ENCODE measurements around the gene KLHL15.
"Not testable (repeated sequence)": the region's sequence is repeated elsewhere in the genome, so short reads cannot be mapped to it uniquely, and the experiment has no call there.

The KLHL15 gene

DNA sequence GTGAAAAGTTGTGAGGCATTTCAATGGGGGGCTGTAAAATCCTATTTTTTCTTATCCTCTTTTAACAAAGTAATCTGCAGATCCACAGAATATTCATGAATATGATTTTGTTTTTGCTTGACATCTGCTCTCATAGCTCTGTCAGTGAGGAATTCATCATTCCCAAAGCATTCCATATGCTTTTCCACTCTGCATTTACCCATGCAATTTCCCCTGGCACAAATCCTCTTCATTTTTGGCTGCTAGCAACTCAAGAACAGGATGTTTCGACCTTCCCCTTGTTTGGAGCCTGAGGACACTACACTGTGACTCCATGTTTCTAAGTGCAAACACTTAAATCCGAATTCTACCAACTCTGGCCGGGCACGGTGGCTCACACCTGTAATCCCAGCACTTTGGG lies 48.5 kb downstream of the KLHL15 start:
- TF ChIP-seq, protein P1, sequence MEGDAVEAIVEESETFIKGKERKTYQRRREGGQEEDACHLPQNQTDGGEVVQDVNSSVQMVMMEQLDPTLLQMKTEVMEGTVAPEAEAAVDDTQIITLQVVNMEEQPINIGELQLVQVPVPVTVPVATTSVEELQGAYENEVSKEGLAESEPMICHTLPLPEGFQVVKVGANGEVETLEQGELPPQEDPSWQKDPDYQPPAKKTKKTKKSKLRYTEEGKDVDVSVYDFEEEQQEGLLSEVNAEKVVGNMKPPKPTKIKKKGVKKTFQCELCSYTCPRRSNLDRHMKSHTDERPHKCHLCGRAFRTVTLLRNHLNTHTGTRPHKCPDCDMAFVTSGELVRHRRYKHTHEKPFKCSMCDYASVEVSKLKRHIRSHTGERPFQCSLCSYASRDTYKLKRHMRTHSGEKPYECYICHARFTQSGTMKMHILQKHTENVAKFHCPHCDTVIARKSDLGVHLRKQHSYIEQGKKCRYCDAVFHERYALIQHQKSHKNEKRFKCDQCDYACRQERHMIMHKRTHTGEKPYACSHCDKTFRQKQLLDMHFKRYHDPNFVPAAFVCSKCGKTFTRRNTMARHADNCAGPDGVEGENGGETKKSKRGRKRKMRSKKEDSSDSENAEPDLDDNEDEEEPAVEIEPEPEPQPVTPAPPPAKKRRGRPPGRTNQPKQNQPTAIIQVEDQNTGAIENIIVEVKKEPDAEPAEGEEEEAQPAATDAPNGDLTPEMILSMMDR (IDR thresholded peaks at IDR 0.05; ENCODE audit: low read depth, low read length) = no peak
- DNase-seq (ENCODE audit: extremely low read depth, low read depth) = no peak

DNA sequence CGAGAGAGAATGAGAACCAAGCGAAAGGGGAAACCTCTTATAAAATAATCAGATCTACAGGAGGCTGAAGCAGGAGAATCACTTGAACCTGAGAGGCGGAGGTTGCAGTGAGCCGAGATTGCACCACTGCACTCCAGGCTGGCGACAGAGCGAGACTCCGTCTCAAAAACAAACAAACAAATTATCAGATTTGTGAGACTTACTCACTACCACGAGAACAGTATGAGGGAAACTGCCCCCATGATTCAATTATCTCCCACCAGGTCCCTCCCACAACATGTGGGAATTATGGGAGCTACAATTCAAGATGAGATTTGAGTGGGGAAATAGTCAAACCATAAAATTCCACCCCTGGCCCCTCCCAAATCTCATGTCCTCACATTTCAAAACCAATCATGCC lies 61.4 kb downstream of the KLHL15 start:
- not testable (repeated sequence) for DNase-seq (ENCODE audit: extremely low read depth, low read depth)

DNA sequence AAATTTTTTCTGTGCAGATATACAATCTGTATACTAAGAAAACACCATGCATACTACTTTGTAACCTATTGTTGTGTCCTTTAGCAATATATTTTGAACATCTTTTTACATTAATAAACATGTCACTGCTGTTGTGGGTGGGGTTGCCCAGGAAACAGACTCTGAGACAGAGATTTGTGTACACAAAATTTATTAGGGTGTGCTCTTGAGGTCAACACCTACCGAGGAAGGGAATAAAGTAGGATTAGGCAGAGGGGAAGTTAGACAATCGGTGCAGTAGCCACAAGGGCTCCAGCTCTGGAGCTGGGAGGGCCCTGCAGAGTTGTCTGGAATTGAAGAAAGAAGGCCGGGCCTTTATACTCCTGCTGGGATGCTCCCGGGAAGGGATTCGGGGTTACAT lies 62.8 kb downstream of the KLHL15 start:
- no peak for DNase-seq (ENCODE audit: extremely low read depth, low read depth)
- TF ChIP-seq, protein P1 (IDR thresholded peaks at IDR 0.05; ENCODE audit: low read depth, low read length) = no peak

DNA sequence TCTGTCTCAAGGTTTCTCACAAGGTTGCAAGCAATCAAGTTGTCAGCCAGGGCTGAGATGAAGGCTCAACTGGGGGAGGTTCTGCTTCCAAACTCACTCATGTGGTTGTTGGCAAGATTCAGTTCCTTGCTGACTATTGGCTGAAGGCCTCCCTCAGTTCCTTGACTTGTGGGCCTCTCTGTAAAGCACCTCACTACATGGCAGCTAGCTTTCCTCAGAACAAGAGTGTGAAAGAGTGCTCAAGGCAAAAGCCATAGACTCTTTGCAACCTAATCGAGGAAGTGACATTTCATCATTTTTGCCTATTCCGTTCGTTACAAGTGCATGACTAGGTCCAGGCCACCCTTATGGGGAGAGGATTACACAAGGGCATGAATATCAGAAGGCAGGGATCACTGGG lies 67.2 kb downstream of the KLHL15 start:
- TF ChIP-seq, protein P1 (IDR thresholded peaks at IDR 0.05; ENCODE audit: low read depth, low read length) = no peak
- no peak for DNase-seq (ENCODE audit: extremely low read depth, low read depth)

DNA sequence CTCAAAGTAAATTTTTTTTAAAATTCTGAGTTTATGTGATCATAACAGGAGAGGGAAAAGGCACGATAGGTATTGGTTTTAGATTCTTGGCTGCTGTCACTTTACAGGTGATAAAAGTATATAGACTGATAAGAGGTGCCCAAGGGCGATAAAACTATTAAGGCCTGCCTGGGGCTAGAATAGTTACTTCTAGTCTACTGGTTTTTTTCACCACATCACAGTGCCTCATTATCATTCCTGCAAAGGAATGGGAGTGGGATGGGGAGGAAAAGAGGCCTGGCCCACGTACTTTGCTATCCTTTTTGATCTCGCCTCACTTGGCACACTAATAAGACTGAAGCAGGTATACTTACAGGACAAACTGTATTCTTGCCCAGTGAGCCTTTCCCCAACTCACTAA lies 72.6 kb downstream of the KLHL15 start:
- no peak for DNase-seq (ENCODE audit: extremely low read depth, low read depth)
- TF ChIP-seq, protein P1 (IDR thresholded peaks at IDR 0.05; ENCODE audit: low read depth, low read length) = no peak

DNA sequence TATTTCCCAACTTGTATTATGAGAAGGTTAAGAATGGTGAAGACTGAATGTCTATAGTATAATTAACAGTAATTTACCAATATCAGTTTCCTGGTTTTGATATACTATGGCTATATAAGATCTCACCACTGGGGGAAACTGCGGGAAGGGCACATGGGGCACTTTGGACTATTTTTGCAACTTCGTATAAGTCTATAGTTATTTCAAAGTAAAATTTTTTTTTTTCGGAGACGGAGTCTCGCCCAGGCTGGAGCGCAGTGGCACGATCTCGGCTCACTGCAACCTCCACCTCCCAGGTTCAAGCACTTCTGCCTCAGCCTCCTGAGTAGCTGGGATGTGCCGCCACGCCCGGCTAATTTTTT lies 73.1 kb downstream of the KLHL15 start:
- TF ChIP-seq, protein P1 (IDR thresholded peaks at IDR 0.05; ENCODE audit: low read depth, low read length) = no peak
- DNase-seq (ENCODE audit: extremely low read depth, low read depth) = no peak

DNA sequence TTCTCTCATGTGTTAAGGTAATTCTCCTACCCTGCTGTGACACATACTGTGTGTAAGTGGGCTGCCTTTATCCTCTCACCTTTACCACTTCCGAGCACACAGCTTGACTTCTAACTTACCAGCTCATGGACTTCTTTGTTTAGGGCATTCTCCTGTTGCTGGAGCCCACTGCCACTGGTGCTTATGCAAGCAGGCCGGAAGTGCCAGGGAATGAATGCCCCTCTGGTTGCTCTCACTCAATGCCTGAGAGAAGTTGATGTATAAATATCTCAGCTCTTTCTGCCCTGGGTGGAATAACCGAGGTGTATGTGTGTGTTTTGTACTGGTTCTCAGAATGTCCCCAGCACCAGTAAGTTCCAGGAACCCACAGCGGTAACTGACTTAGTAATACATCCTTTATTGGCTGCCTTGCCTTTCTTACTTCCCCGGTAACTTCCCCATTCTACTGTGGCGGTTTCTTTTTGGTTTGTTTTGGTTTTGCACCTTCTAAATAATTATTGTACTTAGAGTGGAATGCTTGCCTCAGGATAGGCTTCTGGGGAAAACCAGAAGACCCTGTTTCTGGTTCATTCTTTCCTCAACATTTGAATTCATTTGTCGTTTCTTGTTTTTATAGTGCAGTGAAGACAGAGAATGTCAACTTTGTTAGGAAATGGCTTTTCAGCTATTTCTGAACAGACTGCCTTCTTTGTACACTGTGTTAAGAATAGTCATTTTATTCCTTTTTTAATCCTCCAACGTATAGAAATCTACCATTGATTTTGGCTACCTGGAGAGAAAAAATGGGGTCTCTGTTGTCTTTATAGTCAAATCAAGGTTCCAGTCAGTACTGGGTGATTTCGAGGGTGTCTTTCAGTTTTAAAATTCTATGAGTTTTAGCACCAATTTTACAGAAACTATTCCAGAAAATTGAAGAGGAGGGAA lies 73.7 kb downstream of the KLHL15 start:
- DNase-seq (ENCODE audit: extremely low read depth, low read depth) = no peak
- TF ChIP-seq, protein P1 (IDR thresholded peaks at IDR 0.05; ENCODE audit: low read depth, low read length) = no peak

DNA sequence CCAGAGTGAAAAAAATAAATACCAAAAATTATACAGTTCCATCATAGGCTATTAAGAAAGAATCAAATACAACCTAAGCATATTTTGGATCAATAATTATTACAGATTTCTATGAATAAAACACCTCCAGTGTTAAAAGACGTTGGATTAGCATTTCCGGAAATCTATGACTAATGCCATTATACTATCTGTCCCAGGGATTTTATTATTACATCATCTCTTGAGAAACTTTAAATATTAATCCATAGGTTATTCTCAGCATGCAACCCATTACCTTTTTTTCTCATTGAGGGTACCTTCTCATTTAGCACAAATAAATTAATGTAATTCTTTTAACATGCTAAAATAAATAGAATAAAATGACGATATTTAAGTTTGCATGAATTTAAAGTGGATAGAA lies 74.6 kb downstream of the KLHL15 start:
- DNase-seq (ENCODE audit: extremely low read depth, low read depth) = no peak
- TF ChIP-seq, protein P1 (IDR thresholded peaks at IDR 0.05; ENCODE audit: low read depth, low read length) = no peak

All from AG09319 (cell line).